GM04504 (cell line): ENCODE measurements around the gene MED27.

Source experiments
- DNase-seq: peaks from one replicate; pipeline ENCODE4 v3.0.0-alpha.2; 2012; ENCODE audit warnings: low read depth

Gene MED27

DNA sequence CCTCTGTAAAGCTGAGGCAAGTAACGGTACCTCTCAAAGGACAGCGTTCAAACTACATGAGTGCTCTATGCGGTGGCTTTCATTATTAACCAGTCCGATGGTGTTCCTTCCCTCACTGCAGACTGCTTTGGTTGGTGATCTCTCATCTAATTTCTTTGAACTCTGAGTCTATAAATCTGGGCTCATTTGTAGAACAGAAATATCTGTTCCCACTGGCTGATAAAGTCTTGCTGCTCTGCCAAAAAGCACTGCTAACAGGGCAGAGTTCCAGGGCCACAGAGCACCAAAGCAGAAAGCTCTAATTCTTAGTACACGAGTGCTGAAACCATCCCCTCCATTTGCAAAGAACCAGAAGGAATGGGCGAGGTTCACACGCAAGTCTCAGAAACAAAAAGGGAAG, 81.9 kb downstream of the MED27 start:
- DNase-seq: no peak

DNA sequence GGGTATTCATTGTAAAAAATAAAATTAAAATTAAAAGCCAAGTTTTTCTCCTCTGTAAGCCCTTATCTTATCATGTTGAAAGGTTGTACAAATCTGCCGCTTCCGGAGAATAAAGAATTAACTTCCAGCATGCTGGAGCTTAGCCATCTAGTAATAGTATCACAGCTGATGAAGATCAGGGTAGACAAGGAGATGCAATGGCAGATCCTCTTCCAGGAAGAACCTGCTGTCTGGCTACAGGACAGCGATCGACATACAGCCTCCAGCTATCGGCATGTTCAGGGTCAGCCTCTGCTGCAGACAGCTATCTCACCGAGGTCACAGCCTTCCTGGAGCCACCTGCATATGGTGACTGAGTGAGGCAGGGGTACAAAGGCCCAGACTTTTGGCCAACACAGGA, 82.6 kb downstream of the MED27 start:
- no peak for DNase-seq

DNA sequence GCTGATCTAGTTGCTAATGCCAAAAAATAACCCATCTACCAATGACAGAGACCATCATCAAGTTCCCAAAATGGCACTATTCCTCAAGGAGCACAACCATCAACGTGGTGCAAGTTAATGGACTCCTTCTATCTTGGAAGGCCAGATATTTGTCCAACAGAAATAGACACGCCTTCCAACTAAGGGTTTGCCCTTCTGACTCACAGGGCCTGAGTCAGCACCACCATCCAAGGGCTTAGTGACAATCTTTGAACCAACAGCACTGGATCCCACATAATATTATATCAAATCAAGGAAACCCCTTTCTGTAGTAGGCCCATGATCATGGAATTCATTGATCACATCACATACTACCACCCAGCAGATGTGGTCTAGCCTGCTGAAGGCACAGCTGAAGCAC, 84.3 kb downstream of the MED27 start:
- no peak for DNase-seq

DNA sequence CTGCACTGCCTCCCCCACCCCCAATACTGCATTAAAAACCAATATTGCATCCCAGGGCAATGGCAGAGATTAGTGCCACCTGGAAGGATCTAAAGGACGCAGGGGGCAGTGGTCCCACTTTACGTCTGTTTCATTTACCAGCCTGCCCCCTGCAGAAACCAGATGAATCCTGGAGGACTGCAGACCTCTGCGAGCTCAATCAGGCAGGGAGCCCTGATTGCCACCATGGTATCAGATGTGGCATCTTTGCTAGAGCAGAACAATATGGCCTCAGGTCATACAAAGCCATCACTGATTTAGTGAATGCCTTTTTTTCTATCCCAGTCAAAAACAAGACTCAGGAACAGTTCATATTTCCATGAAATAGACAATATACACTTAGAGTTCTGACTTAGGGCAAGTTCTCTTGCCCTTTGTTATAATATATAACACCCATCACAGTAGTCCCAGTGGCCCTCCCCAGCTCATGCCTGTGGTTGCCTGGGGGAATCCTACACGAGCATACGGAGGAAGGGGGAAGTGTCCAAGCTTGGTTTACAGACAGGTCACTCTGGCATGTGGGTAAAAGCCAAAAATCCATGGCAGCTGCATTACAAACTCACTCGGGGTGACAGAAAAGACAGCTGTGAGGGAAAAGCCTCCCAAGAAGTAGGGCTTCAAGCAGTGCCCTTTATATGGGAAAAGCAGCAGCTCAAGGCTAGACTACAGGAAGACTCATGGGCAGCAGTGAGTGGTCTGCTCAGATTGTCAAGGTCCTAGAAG, 85.1 kb downstream of the MED27 start:
- DNase-seq: no peak

DNA sequence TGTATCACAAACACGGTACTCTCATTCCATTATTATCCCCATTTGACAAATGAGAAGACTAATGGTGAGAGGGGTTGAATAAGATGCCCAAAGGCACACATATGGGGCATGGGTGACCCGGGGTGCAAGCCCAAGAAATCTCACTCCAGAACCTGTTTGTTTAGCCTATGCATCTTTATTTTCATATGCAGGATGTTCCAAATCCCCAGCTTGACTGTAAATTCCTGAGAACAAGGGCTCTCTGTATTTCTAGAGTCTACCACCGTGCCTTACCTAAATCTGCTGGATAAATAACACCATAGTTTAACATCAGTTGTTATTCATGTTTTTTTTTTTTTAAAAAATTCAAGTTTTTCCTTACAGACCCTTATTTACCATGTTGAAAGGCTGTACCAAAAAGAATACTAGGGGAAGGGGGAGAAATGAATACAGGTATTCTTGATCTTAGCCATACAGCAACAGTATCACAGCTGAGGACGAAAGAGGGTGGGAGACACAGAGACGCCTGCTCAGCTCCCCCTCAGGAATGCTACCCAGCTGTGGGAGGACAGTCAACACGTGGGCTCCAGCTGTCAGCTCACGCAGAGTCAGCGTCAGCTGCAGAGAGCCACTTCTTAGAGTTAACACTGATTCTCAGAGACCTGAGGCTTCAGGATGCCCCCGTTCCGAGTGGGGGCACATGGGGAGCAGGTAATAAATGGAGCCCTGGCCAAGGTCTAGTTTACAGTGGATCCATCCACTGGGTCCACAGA, 86.6 kb downstream of the MED27 start:
- DNase-seq: no peak

DNA sequence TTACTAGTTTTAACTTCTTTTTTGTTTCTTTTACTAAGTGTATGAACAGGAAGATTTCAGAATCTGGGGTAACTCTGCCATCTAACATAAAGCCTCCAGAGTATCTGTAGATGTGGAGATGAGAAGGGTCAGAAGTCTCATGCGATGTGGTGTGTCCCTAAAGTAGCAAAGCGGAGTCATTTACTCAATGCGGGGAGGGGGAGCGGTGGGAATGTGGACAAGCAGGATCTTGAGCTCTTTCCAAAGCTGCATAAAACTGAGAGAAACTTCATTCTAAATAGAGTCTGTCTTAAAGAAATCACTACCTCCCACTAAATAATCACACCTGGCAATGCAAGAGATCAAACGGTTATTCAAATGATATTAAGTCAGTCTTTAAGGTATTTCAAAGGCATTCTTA, 92.4 kb downstream of the MED27 start:
- no peak for DNase-seq

DNA sequence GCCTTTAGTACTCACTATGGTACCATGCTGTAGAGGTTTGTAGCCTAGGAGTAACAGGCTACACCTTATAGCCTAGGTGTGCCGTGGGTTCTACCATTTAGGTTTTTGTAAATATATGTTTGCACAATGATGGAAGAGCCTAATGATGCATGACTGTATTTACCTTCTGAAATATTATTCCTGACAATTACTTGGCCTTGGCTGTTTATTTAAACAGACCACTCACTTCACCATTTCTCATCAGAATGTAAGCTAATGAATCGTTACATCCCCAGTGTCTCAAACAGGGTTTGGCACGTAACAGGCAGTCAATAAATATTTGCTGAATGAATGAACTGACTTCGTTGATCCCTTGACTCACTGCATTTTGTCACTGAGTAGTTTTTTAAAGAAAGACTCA, 93.1 kb downstream of the MED27 start:
- DNase-seq: no peak

DNA sequence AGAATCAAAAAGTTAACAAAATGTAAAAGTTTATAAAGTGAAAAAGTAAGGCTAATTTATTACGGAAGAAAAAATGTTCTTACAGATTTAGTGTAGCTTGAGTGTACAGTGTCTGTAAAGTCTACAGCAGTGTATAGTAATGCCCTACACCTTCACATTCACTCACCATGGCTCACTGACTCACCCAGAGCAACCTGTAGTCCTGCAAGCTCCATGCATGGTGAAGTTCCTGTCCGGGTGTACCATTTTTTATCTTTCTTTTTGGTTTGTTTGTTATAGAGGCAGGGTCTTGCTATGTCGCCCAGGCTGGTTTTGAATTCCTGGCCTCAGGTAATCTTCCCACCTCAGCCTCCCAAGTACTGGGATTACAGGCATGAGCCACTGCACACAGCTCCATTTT, 93.6 kb downstream of the MED27 start:
- DNase-seq: no peak

DNA sequence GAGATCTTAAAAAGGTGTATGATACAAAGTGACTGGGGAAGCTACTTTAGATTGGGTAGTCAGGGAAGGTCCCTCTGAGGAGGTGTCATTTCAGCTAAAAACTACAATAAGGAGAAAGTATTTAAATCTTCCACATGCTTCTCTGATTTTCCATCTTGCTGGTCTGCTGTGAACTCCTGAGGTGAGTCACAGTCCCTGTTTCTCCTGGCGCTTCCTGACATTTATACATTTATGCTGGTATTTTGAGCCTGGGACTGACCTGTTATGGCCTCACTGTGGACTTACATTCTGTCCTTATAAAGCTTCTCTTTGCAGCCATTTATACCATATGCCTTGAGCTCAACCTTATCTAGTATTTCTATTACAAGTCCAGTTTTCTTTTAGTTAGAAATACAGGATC, 95.1 kb downstream of the MED27 start:
- DNase-seq: no peak

DNA sequence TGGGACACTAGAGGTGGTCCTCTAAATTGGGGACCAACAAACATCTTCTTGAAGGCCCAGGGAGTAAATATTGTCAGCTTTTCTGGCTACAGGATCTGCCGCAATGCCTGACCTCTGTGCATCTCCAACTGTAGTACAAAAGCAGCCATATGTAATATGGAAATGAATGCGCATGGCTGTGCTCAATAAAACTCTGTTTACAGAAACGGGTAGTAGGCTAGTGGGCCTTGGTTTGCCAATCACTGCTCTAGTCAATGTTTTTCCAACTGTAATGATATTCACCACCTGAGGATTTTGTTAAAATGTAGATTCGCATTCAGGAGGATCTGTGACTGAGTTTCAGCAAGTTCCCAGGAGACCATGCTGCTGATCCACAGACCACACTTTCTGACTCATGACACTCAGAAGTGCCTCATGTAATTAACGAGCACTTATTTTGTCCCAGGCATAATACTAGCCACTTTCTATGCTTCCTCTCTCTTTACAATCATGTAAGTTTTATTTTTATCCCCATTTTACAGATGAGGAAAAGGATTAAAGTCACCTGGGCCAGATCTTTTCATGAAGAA, 96.9 kb downstream of the MED27 start:
- DNase-seq: no peak

DNA sequence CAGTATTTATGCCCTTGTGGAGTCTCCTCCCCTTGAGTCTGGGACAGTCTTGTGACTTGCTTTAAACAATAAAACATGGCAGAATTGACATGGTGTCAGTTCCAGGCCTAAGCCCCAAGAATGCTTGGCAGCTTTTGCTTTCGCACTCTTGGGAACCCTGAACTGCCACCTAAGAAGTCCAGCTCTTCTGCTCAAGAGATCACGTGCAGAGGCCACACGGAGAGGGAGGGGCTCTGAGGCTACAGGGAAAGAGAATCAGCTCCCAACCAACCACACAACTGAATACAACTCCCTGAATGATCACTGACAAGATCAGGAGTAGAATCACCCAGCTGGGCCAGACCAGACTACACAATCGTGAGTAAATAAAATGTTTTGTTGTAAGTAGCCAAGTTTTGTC, 97.6 kb downstream of the MED27 start:
- DNase-seq: no peak

DNA sequence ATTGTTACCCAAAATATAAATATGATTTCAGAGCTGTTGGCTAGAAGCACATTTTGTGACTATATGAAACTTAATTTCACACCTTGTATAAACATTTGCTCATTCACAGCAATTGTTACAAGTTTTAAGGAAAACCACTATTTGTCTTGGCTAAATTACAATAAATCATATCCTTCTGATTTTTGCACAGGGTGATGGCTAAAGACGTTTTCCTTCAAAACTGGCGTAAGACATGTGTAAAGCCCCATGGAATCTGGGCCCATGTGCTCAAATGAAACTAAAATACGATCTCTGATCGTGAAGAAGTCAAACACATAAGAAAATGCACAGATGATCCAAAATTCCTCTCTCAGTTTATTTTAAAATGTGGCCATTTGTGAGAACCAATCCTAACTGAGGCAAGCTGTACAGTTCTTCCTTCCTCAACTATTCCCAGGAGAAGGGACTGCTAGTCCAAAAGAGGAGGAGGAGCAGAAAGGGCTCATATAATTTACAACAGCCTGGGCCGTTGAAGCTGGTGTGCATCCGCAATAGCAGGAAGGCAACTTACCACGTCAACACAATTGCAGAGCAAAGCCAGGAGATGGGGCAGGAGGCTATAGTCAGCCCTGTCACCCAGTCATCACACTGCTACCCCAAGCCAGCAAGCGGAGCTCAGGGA, 98.4 kb downstream of the MED27 start:
- no peak for DNase-seq

DNA sequence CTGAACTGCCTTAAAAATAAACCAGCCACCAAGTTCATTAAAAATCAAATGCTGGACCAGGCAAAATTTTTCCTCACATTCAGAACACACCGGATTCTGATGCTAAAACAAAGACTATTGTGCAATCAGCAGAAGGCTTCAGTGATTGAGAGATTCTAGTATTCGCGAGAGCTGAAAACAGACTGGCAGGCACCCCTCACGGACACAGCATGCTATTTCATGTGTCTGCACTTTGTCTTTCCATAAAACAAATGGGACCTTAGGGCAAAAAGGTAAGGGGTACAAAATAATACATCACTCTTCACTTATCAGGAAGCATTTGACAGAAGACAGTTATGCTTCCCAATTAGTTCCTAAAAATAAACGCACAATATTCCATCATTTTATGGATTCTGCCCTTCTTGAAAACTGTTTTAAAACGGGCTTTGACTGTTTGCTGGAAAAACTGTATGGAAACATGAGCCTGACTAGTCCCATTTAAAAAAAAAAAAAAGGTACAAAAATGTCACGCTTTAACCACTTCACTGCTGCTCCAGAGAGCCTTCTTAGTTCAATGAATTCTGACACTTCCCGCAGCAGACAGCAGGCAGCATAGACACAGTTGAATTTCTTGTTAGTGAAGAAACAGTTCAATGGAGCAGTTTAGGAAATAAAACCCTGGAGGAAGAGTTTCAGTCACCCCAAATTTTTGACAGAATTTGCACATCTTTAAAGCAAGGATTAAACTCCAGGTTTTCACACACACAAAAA, 99.2 kb downstream of the MED27 start:
- no peak for DNase-seq

DNA sequence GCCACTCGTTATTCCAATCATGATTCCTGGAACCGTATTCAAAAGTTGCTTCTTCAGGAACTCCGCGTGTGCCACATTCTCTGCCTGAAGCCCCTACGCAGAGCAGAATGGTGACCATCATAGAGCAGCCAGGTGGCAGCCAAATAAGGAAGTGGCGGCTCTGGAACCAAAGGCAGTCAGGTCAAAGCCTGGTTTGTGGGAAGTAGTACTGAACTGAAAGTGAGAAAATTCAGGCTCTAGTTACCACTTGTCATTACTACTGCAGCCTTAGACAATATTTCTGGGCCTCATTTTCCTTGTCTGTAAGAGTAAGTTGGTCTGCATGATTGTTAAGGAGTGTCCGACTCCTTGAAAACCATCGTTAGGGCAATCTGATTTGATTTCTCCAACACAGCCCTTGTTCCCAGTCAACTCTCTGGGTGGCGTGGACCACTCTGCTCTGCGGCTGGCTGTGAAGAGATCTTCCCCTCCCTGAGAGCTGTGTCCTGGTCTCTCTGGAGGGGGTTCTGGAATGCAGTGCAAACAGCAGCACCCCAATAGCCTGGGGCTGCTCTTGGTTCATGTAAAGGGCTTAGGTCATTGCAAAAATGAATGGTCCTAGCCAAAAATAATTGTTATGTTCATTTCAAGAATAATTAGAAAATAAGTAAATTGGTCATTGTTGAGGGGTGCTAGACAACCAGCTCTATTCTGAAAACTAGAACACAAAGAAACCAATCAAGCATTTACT, 102.4 kb downstream of the MED27 start:
- no peak for DNase-seq

DNA sequence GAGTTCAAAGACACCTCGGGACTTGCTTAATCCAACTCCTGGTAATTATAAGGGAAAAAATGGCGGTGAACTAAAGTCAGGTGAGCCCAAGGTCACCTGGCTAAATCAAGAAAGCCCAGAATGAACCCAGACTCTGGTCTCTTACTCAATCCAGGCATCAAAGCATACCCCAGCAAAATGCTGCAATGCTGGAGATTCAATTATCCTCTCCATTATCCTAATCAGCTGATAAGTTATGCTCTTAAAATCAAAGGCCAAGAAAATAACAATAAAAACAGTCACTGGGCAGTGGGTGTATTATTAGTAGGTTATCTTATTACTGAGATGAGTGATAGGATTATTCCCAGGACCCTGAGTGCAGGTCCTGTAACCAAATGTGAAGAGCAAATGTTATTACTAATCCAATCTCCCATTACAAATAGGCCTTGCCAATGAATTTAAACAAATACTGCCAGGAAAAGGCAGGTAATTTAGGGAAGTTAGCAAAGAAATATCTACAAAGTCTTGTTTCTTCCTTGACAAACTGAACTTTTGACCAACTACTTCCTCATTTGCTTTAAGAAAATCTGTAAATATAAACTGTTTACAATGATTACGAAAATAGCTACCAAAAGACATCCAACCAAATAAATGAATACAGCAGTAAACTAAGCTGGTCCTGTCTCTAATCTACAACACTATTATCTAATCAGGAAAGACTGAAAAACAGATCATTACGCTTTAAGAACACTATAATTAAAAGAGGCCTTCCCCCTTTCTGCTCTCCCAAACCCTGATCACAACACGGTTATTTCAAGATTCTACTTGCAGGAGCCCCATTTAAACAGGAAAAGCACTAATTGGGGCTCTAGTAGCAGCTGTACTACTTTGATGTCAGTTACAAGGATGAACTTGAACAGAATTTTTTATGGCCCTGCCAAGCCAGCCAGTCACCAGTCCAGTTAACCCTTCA, 103.2 kb downstream of the MED27 start:
- no peak for DNase-seq

DNA sequence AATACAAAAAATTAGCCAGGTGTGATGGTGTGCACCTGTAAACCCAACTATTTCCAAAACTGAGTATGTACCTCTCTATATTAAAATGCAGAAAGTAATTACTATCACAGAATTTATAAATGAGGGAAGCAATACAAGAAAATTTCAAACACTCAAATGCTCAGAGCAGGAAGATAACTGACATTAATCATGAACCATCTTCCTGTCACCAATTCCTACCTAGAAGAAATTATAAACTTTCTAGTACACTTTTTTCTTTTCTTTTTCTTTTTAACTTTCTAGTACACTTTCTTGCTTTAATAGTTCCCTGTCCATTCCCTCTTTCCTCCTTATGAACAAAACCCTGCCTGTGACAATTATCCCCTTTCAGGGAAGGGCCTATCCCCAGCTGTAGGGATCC, 106.8 kb downstream of the MED27 start:
- DNase-seq: no peak

DNA sequence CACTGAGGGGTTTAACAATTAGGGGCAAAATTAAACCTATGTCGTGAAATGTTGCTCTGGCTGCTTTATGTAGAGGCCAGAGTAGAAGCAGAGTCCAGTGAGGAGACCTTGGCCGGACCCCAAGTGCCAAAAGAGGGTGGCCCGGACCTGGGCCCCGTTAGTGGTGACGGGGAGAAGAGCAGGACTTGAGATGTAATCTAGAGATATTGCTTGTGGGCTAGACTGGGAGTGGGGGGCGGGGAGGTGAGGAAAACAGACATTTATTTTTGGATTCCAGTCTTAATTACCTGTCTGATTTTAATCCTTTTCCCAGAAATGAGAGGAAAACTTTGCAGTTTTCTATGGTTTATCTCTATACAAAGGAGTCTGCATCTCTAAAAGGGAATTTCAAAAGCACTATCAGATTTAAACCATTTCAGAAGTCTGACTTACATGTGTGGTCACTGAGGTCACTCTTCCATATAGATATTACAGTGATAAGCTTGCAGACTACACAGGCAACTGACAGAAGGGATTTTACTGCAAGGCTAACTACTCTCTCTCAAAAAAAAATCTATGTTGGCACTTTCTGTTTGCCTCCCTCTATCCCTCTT, 108.1 kb downstream of the MED27 start:
- no peak for DNase-seq

DNA sequence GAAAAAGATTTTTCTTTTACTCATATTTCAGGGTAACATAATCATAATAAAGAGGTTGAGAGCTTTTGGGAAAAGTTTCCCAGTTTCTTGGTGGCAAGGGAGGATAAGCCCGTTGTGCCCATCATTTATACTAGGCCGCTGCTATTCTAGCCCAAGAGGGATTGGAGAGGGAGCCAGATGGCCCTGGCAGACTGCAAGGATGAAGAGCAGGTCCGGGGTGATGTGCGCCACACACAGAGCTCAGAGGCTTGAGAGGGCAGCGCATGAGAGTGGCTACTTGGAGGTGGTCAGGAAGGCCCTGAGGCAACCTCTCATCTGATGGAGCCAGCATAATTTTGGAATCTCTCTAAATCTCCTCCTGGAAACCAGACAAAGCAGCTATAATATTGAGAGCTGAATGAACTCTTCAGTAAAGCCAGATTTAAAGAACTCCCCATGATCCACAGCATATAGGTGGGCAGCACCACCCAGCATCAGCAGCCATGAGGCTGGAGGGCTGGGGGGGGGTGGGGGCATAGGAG, 110.1 kb downstream of the MED27 start:
- no peak for DNase-seq

DNA sequence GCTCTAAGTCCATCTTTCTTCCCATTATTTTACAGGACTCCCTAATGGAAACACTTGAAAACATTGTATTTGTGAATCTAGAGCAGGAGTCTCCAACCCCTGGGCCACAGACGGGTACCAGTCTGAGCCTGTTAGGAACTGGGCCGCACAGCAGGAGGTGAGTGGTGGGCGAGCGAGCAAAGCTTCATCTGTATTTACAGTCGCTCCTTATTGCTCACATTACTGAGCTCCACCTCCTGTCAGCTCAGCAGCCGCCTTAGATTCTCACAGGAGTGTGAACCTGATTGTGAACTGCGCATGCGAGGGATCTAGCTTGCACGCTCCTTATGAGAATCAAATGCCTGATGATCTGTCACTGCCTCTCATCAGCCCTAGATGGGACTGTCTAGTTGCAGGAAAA, 111.0 kb downstream of the MED27 start:
- no peak for DNase-seq

DNA sequence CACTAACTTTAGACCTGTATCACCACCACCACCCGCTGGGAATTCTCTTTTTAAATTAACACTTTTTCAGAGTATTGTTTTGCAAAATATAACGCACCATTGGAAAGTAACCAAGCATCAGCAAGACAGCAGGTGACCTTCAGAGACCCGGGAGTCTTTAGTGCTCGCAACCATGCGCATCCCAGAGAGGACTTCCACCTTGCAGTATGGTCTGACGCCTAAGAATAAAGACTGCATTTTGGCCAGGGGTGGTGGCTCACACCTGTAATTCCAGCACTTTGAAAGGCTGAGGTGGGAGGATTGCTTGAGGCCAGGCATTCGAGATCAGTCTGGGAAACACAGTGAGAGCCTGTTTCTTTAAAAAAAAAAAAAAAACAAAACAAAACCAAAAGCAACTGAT, 113.8 kb downstream of the MED27 start:
- no peak for DNase-seq
